ENCODE measurements around the gene HMHB1.
"Not testable (repeated sequence)": the region's sequence is repeated elsewhere in the genome, so short reads cannot be mapped to it uniquely, and the experiment has no call there.

HMHB1 gene

DNA sequence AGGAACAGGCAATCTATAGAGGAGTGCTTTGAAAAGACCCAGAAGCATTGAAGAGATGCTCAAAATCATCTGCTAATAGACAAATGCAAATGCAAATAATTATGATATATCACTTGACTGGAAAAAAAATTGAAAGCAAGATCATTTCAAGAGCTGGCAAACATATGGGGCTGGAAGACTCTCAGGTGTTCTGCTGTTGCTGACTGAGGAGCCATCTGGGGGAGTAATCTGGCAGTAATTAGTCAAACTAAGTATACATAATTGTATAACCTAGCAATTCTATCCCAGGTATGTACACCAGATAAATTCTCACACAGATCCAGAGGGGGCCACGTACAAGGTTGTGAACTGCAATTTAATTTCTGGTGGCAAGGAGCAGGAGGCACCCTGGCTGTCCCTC lies 4.6 kb upstream of the HMHB1 start:
- H3K9ac ChIP-seq (ENCODE audit: low read length): no peak overlapping the region
- no peak overlapping the region for H3K27ac ChIP-seq (ENCODE audit: low read length)
- no peaks in the 10 kb centered on the region for H3K36me3 ChIP-seq (replicated peaks; ENCODE audit: low read depth, low read length)
- no peaks in the 10 kb centered on the region for H3K9me3 ChIP-seq (ENCODE audit: insufficient read depth, low read length)
- H3K4me3 ChIP-seq (ENCODE audit: low read length): no peak overlapping the region
- no peak overlapping the region for H3K4me2 ChIP-seq (ENCODE audit: low read length)
- no peak overlapping the region for H2AFZ ChIP-seq (ENCODE audit: low read depth, low read length)
- no peak for TF ChIP-seq EZH2phosphoT487 (IDR thresholded peaks at IDR 0.05; ENCODE audit: low read depth)
- TF ChIP-seq, protein P1, sequence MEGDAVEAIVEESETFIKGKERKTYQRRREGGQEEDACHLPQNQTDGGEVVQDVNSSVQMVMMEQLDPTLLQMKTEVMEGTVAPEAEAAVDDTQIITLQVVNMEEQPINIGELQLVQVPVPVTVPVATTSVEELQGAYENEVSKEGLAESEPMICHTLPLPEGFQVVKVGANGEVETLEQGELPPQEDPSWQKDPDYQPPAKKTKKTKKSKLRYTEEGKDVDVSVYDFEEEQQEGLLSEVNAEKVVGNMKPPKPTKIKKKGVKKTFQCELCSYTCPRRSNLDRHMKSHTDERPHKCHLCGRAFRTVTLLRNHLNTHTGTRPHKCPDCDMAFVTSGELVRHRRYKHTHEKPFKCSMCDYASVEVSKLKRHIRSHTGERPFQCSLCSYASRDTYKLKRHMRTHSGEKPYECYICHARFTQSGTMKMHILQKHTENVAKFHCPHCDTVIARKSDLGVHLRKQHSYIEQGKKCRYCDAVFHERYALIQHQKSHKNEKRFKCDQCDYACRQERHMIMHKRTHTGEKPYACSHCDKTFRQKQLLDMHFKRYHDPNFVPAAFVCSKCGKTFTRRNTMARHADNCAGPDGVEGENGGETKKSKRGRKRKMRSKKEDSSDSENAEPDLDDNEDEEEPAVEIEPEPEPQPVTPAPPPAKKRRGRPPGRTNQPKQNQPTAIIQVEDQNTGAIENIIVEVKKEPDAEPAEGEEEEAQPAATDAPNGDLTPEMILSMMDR (IDR thresholded peaks at IDR 0.05; ENCODE audit: low read depth, low read length): no peak
- no peaks in the 10 kb centered on the region for H3K79me2 ChIP-seq (ENCODE audit: low read length)
- peaks cover 7% of the 10 kb centered on the region for H3K4me1 ChIP-seq (ENCODE audit: low read length)
- H3K27me3 ChIP-seq (ENCODE audit: low read depth, low read length): no peaks in the 10 kb centered on the region
- H4K20me1 ChIP-seq (ENCODE audit: insufficient read depth, low read length): no peaks in the 10 kb centered on the region

DNA sequence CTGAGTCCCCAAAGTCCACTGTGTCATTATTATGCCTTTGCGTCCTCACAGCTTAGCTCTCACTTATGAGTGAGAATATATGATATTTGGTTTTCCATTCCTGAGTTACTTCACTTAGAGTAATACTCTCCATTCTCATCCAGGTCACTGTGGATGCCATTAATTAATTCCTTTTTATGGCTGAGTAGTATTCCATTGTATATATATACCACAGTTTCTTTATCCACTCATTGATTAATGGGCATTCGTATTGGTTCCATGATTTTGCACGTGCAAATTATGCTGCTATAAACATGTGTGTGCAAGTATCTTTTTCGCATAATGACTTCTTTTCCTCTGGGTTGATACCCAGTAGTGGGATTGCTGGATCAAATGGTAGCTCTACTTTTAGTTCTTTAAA lies 4.4 kb downstream of the HMHB1 start:
- H3K4me3 ChIP-seq (ENCODE audit: low read length); H3K36me3 ChIP-seq (replicated peaks; ENCODE audit: low read depth, low read length); H3K27ac ChIP-seq (ENCODE audit: low read length); H3K9ac ChIP-seq (ENCODE audit: low read length); H3K9me3 ChIP-seq (ENCODE audit: insufficient read depth, low read length); H3K79me2 ChIP-seq (ENCODE audit: low read length); H3K4me1 ChIP-seq (ENCODE audit: low read length); H3K27me3 ChIP-seq (ENCODE audit: low read depth, low read length); H2AFZ ChIP-seq (ENCODE audit: low read depth, low read length); H3K4me2 ChIP-seq (ENCODE audit: low read length); H4K20me1 ChIP-seq (ENCODE audit: insufficient read depth, low read length): not testable (repeated sequence)

DNA sequence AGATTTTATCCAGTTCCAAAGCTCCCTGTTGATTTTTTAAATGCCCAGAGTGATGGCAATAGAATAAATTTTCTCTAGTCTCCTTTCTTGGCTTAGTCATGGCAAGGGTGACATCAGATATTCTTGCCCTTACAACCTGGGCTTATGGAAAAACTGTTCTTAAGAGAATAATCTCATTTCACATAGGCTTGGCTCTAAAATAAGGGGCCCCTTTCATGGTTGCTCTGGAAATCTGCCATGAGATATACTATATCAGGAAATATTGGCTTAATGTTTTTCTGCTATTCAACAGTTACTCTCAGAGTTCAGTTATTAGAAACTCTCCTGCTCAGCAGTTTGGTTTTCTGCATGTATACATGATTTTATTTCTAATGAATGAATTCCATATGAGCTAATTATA lies 7.8 kb downstream of the HMHB1 start:
- Histone ChIP-seq H3K36me3 (replicated peaks; ENCODE audit: low read depth, low read length) (no peaks in the 10 kb centered on the region), H2AFZ (ENCODE audit: low read depth, low read length) (no peak overlapping the region), H3K79me2 (ENCODE audit: low read length) (no peaks in the 10 kb centered on the region), H4K20me1 (ENCODE audit: insufficient read depth, low read length) (no peaks in the 10 kb centered on the region), H3K9me3 (ENCODE audit: insufficient read depth, low read length) (no peaks in the 10 kb centered on the region), H3K9ac (ENCODE audit: low read length) (no peak overlapping the region), H3K4me1 (ENCODE audit: low read length) (peaks cover under 1% of the 10 kb centered on the region; the same call in 1 of the 2 replicates), H3K27ac (ENCODE audit: low read length) (no peak overlapping the region), H3K27me3 (ENCODE audit: low read depth, low read length) (no peaks in the 10 kb centered on the region), H3K4me3 (ENCODE audit: low read length) (no peak overlapping the region), H3K4me2 (ENCODE audit: low read length) (no peak overlapping the region)
- TF ChIP-seq, protein P1 (IDR thresholded peaks at IDR 0.05; ENCODE audit: low read depth, low read length): no peak
- TF ChIP-seq EZH2phosphoT487 (IDR thresholded peaks at IDR 0.05; ENCODE audit: low read depth): no peak

DNA sequence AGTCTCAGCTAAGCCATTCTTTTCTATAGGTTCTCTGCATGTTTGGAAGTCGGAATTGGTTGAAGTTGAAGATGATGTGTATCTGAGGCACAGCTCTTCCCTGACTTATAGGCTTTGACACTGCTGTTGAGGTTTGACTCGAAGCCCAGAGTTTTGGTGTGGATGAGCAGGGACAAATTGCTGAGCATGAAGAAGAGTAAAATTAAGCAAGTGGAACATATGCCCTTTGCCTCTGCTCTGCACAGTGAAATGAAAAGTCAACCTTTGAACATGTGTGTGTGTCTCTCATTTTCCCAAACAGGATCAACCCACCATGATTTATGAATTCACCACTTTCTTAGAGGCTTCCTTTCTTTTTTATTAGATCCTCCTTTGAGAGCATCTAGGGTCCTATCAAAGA lies 8.5 kb downstream of the HMHB1 start:
- Histone ChIP-seq H3K4me2 (ENCODE audit: low read length) (no peak overlapping the region), H3K9ac (ENCODE audit: low read length) (no peak overlapping the region), H3K27ac (ENCODE audit: low read length) (no peak overlapping the region), H3K79me2 (ENCODE audit: low read length) (no peaks in the 10 kb centered on the region), H3K27me3 (ENCODE audit: low read depth, low read length) (no peaks in the 10 kb centered on the region), H4K20me1 (ENCODE audit: insufficient read depth, low read length) (no peaks in the 10 kb centered on the region), H3K4me1 (ENCODE audit: low read length) (peaks cover 4% of the 10 kb centered on the region; the same call in 1 of the 2 replicates), H3K4me3 (ENCODE audit: low read length) (no peak overlapping the region), H3K36me3 (replicated peaks; ENCODE audit: low read depth, low read length) (no peaks in the 10 kb centered on the region), H3K9me3 (ENCODE audit: insufficient read depth, low read length) (no peaks in the 10 kb centered on the region), H2AFZ (ENCODE audit: low read depth, low read length) (no peak overlapping the region)
- no peak for TF ChIP-seq EZH2phosphoT487 (IDR thresholded peaks at IDR 0.05; ENCODE audit: low read depth)
- TF ChIP-seq, protein P1 (IDR thresholded peaks at IDR 0.05; ENCODE audit: low read depth, low read length): no peak
